ENCODE measurements around the gene OTUD5.

OTUD5 gene

GRCh38 chrX:48961585-48962091 is 4.2 kb upstream of the OTUD5 start:
- no peak overlapping the region for H3K4me3 ChIP-seq (ENCODE audit: low read depth, low read length)
- TF ChIP-seq, protein P1, sequence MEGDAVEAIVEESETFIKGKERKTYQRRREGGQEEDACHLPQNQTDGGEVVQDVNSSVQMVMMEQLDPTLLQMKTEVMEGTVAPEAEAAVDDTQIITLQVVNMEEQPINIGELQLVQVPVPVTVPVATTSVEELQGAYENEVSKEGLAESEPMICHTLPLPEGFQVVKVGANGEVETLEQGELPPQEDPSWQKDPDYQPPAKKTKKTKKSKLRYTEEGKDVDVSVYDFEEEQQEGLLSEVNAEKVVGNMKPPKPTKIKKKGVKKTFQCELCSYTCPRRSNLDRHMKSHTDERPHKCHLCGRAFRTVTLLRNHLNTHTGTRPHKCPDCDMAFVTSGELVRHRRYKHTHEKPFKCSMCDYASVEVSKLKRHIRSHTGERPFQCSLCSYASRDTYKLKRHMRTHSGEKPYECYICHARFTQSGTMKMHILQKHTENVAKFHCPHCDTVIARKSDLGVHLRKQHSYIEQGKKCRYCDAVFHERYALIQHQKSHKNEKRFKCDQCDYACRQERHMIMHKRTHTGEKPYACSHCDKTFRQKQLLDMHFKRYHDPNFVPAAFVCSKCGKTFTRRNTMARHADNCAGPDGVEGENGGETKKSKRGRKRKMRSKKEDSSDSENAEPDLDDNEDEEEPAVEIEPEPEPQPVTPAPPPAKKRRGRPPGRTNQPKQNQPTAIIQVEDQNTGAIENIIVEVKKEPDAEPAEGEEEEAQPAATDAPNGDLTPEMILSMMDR (IDR thresholded peaks at IDR 0.05; ENCODE audit: low read depth, low read length) = no peak

- H3K4me3 ChIP-seq (ENCODE audit: low read depth, low read length) = no peak overlapping the region
- TF ChIP-seq, protein P1 (IDR thresholded peaks at IDR 0.05; ENCODE audit: low read depth, low read length) = no peak
These were observed 2.9 kb upstream of the OTUD5 start for GRCh38 chrX:48960291-48960690.

GRCh38 chrX:48958635-48959094 is 1.3 kb upstream of the OTUD5 start:
- H3K4me3 ChIP-seq (ENCODE audit: low read depth, low read length) = peak overlapping the region; percentile 63
- TF ChIP-seq, protein P1 (IDR thresholded peaks at IDR 0.05; ENCODE audit: low read depth, low read length) = no peak

GRCh38 chrX:48957827-48958634 is 624 bp upstream of the OTUD5 start:
- H3K4me3 ChIP-seq (ENCODE audit: low read depth, low read length) = peak overlapping the region; percentile 64
- TF ChIP-seq, protein P1 (IDR thresholded peaks at IDR 0.05; ENCODE audit: low read depth, low read length) = no peak

DNA sequence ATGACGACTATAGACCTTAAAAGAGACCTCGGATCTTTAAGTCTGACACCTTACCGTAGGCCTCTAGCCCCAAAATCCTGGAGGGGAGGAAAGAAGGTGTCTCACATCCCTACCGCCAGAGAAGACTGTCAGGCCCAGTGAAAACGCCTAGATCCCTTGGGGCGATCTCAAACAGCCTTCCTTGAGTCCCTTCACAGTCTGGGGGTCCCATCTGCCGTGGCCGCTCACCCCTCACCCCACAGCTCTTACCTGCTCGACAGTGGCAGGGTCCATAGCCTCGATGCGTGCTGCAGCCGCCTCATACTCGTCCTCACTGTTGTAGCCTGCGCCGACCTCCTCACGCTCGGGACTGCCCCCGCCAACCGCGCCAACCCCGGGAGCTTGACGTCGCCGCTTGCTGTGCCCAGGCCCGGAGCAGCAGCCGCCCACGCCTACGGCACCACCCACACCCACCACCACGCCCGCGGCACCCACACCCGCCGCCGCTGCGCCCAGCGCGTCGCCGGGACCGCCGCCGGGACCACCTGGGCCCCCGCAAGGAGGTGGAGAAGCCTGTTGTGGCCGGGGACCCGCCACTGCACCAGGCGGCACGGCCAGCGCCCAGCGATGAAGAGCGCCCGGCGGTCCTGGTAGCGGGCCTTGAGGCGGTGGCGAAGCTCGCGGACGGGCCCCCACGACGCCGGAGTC is 536 bp downstream of the OTUD5 start:
- TF ChIP-seq, protein P1 (IDR thresholded peaks at IDR 0.05; ENCODE audit: low read depth, low read length) = no peak
- H3K4me3 ChIP-seq (ENCODE audit: low read depth, low read length) = peak overlapping the region; percentile 64

DNA sequence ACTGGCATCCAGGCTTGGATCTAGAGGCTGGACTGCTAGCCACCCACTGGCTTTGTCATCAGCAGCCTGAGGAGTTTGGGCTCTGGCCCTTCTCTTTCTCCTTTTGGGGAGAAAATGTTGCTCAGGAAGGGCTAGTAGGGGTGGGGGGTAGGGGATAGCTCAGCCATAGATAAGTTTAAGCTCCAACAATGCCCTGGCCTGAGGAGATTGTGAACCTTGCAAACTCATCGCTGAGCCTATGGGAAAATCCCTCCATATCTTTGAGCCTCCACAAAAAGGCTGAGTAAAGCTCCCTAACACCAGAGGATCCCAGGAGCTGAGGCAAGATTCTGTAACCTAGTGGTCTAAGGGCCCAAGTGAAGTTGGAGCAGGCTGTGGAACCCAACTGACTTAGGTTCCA is 8.8 kb downstream of the OTUD5 start:
- no peak overlapping the region for H3K4me3 ChIP-seq (ENCODE audit: low read depth, low read length)
- TF ChIP-seq, protein P1 (IDR thresholded peaks at IDR 0.05; ENCODE audit: low read depth, low read length) = no peak

All from WI38 (cell line).